H4 (cell line): ENCODE data around the gene CCDC116. TPM values are rescaled to one million over a fixed set of nuclear protein-coding genes. Genes with fewer than 3 reads are reported as not detected.

Source experiments
- DNase-seq: peaks from one replicate; pipeline ENCODE4 v3.0.0-alpha.2; 2015; ENCODE audit warnings: low spot score
- total RNA-seq: library from RNA; depleted of rRNA; stranded (reverse); fragments of >200 nt; shearing (Covaris generic); gene quantifications from 2 replicates; pipeline ENCODE4 v1.2.3, GENCODE V29; 2014; rRNA removed

CCDC116 gene
- total RNA-seq, 1 experiment from 2014 or later: 0.10 TPM

GRCh38 chr22:21679383-21679782 lies 46.8 kb downstream of the CCDC116 start:
- no peak for DNase-seq

DNA sequence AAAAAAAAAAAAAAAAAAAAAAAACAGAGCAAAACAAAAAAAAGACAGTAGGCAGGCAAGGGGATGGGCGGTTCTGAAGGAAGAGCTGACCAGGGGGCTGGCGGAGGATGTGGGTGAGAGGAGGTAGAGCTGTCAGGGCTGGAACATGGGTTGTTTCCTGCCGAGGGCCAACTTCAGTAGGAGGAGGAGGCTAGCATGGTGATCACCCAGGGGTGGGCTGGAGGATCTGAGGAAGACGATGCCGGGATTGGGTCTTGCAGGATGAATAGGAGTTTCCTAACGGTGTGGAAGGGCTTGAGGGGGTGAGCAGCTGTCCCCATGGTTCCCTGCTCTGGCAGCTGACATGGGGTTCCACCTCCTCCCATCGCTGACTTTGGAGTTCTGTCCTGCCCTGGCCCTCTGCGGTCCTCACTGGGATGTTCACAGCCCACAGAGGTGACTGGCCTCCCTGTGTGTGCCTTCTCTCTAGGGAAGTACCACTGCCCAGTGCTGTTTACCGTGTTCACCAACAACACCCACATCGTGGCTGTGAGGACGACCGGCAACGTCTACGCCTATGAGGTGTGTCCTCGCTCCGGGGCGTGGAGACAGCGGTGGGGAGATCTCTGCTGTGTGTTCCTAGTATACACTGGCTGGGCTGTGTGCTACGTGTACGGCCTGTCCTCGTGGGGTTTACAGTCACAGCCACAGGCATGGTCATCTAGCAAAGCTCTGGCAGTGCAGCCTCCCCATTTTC lies 48.4 kb downstream of the CCDC116 start:
- no peak for DNase-seq

DNA sequence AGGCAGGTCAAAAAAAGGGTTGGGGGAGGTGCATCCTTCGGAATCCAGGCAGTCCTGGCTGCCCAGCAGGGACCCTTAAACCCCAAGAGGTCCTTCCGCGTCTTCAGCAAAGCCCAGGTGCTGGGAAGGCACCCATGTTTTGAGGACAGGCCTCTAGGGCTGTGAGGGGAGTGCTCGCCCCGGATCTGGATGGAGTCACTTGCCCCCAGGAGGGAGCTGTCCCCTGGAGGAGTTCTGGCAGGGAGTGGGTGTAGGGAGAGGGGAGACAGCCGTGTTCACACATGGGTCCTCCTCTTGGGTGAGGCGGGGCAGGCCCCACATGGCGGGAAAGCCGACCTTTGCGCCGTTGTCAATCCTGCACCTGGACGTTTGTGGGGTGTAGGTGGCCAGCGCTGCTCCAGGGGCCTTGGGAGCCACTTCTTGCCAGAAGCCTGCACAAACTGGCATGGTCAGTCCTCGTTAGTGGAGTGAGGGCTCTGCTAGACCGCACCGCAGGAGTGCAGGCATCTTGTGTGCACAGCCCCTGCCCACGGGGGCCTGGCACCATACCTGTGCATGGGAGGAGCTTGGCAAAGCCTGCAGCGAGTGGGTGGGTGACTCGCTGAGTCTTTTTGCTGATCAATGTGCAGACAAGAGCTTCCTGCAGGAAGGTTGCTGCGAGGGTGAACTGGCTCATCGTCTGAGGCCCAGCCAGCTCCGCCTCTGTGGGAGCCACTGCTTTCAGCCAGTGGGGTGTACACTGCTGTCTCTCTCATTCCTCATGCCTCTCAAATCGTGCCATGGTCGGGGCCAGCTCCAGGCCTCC lies 49.2 kb downstream of the CCDC116 start:
- DNase-seq: no peak

DNA sequence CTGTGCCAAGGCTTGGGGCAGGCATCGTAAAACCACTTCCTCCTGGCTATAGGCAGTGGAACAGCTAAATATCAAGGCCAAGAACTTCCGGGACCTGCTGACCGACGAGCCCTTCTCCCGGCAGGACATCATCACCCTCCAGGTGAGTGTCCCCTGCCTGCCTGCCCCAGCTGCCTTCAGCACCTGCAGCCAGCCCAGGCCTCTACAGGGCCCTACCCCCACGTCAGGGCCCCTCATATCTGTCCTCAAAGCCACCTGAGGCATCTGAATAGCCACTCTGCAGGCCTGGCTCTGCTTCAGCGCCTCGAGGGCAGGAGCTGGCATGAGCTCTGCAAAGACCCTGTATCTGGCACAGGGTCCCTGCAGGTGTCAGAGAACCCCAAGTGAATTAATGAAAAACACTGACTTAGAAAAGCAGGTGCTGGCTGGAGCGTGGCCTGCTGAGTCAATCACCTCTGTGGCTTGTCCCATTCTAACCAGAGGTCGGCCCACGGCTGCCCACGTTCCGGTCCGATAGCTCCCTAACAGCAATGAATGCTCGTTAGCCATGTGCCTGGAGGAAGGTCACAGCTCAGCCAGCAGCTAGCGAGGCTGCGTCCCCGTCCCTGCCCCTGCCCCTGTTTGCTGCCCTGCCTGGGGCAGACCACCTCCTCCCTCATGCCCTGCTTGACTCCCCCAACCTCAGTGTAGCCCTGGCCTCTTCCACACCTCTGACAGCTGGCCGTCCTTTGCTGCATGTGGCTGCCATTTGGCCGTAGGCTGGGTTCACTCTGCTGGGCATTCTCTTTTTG lies 50.0 kb downstream of the CCDC116 start:
- DNase-seq: no peak

DNA sequence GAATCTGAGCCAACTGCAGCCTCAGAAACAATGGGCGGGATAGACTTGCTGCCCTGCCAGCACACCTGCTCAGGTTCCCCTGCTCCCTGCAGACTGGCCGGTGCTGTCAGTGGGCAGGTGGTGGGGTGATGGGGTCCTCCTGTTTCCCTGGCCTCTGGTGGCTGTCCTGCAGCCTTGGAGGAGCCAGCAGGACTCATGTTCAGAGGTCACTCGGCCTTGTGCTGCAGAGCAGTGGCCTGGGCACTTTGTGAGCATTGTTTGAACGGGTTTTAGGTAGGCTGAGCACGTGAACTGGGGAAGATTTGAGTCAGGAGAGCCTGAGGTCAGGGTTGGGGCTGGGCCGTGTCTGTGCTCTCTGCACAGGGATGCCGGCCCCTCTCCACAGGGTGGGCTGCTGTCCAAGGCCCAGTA lies 50.8 kb downstream of the CCDC116 start:
- no peak for DNase-seq

DNA sequence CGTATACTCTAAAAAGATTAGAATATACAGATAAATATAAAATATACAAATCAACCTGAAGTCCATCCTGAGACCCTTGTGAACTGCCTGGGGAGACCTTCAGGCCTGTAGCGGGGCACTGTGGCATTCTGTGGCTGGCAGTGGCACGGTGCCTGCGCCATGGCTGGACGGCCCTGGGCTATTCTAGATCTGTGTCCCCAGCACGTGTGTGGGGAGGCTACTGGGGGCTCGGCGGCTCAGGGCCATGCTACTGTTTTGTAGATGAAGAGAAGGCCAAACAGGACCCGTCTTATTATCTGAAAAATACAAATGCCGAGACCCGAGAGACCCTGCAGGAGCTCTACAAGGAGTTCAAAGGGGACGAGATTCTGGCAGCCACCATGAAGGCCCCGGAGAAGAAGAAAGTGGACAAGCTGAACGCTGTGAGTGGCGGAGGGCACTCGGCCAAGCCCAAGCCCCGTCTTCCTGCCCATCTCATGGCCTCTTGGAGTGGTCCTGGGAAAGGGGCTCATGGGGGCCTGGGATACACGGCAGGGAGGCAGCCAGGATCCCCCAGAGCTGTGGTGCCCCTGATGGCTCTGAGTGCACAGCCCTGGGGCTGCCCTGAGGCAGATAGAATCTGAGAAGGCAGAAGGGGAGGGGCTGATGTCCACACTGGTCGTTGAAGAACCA lies 52.1 kb downstream of the CCDC116 start:
- DNase-seq: no peak

DNA sequence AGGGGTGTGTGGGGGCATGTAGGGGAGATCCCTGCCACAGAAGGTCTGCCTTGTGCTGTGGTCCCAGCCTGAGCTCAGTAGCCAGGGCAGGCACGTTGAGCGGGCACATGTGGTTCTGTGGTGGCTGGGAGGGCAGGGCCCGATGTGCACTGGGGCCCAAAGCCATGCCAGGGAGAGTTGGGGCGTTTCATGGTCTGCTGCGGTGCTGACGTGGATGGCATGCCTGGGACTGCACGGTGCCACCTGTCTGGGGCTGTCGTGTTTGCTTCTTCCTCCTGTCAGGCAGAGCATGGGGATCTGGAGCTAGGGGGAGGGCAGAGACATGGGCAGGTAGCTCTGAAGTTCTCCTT lies 52.6 kb downstream of the CCDC116 start:
- no peak for DNase-seq

DNA sequence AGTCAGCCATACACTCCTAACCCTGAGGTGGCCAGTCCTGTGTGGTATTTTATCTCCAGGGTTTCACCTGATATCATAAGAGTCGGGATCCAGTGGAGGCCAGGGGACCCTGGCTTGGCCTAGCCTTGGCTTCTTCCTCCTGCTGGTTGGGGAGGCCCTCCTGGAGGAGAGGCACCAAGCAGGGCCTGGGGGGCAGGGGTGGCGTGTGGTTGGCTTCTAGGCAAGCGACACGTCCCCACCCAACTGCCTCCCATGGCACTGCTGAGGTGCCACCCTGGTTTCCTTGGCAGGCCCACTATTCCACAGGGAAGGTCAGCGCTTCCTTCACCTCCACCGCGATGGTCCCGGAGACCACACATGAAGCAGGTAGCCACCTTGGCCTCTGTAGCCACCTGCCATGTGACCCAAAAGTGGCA lies 53.6 kb downstream of the CCDC116 start:
- no peak for DNase-seq

Other genes with a start within 250 kb of the CCDC116 start
- 0.27 TPM in 1 of 2 replicates, not detected in the other for gene RIMBP3B, start 249.0 kb upstream of the CCDC116 start, total RNA-seq
- 0.58 and 0.62 TPM in 2 replicates for gene HIC2, start 215.4 kb upstream of the CCDC116 start, total RNA-seq
- gene TMEM191C, start 165.4 kb upstream of the CCDC116 start, total RNA-seq: 0.25 TPM in 1 of 2 replicates, not detected in the other
- gene RIMBP3C, start 81.3 kb upstream of the CCDC116 start, total RNA-seq: 0.27 and 0.31 TPM in 2 replicates
- gene UBE2L3, start 65.0 kb upstream of the CCDC116 start, total RNA-seq: 60.5 and 61.0 TPM in 2 replicates
- gene YDJC, start 2.7 kb upstream of the CCDC116 start, total RNA-seq: 26.7 and 35.4 TPM in 2 replicates
- 33.6 and 38.7 TPM in 2 replicates for gene SDF2L1, start 9.5 kb downstream of the CCDC116 start, total RNA-seq
- gene PPIL2, start 33.3 kb downstream of the CCDC116 start, total RNA-seq: 8.6 and 12.9 TPM in 2 replicates
- 0.52 and 0.64 TPM in 2 replicates for gene YPEL1, start 103.0 kb downstream of the CCDC116 start, total RNA-seq
- gene MAPK1, start 234.9 kb downstream of the CCDC116 start, total RNA-seq: 15.1 and 22.1 TPM in 2 replicates